ENCODE data around the gene AUTS2.
"Not testable (repeated sequence)": the region's sequence is repeated elsewhere in the genome, so short reads cannot be mapped to it uniquely, and the experiment has no call there.

AUTS2 gene

DNA sequence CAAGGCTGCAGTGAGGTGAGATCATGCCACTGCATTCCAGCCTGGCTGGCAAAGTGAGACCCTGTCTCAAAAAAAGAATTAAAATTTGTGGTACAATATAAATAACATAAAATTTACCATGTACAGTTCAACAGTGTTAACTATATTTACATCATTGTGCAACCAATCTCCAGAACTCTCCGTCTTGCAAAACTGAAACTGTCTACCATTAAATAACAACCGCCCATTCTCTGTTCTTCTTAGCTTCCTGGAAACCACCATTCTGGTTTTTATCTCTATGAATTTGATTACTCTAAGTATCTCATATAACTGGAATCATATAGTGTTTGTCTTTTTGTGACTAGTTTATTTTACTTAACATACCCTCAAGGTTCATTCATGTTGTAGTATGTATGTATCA, 167.6 kb downstream of the AUTS2 start:
- DNase-seq = no peak

DNA sequence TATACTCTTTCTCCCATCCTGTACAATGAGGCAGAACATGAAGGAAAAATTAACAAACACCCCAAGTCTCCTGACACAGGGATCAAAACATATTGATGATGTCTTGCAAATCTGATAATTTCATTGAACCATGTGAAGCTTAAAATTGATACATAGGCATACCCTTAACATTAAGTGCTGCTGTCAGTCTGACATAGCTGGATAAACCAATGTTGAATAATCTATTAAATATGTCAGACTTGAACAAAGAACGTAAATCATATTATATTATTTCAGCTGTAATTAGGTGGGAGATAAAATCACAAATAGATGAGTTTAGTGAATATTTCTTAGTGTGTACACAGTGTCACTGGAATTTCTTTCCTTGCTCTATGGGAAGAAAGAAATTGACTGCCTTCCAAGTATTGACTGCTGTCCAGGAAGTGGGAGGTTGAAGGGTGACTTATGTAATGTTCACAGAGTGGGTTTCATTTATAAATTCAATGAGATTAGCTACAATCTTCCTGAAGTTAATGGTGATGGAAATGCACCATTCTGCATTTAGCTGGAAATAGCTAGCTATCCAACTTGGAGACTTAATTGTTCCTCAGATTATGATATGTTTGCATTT, 170.8 kb downstream of the AUTS2 start:
- DNase-seq = no peak

DNA sequence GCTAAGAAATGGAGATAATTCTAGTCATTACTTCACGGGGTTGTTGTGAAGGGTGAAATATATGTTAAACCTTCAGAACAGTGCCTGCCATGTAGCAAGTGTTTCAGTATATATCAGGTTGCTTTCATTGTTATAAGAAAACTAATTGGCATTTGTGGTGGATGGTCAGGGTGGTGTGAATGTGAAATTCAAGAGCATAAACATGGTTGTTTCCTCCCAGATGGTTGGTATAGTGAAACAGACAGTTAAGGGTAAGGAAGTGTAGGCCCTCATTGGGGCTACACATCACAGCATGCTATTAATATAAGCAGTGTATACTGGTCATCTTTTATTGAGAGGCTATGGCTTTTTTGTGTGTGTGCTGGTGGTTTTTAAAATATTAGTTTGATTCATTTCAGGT, 171.6 kb downstream of the AUTS2 start:
- no peak for DNase-seq

DNA sequence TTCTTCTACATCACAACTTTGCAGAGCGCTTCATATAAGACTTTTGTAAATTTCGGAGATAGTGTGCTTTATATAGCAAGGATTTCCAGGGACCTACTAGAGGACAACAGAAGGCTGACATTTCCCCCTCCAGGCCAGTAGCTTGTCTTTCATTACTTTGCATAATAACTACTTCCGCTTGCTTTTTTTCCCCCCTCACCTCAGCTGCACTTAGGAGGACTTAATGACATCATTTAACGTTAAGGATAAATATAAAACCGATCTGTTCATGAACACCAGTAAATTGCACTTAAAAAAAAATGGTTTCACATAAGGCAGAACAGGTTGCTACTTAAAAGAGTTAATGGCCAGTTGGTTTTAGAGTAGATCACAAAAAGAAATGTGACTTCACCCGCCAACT, 172.3 kb downstream of the AUTS2 start:
- no peak for DNase-seq

DNA sequence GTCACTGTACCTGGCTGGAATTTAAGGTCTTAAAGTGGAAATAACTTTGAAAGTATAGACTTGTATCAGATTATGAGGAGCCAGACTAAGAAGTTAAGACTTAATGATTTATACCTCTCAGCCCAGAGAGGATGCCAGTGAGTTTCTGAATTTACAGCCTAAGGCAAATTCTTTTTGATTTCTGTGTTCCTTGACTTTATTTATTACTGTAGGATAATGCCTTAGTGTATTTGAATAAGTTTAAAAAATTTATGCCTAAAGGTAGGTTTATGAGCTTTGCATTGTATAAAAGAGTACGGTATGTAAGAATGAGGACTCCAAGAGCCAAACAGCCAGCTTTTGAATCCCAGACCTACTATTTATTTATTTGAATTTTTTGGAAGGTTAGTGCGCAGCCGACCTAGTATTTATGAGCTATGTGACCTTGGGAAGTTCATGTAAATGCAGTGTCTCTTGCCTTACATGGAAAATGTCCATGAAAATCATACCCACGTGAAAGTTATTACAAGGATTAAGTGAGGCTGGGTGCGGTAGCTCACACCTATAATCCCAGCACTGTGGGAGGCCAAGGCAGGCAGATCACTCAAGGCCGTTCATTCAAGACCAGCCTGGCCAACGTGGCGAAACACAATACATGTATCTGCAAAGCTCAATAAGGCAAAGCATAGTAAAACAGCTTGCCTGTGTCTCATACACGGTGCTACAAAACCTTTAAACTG, 174.6 kb downstream of the AUTS2 start:
- DNase-seq = no peak

DNA sequence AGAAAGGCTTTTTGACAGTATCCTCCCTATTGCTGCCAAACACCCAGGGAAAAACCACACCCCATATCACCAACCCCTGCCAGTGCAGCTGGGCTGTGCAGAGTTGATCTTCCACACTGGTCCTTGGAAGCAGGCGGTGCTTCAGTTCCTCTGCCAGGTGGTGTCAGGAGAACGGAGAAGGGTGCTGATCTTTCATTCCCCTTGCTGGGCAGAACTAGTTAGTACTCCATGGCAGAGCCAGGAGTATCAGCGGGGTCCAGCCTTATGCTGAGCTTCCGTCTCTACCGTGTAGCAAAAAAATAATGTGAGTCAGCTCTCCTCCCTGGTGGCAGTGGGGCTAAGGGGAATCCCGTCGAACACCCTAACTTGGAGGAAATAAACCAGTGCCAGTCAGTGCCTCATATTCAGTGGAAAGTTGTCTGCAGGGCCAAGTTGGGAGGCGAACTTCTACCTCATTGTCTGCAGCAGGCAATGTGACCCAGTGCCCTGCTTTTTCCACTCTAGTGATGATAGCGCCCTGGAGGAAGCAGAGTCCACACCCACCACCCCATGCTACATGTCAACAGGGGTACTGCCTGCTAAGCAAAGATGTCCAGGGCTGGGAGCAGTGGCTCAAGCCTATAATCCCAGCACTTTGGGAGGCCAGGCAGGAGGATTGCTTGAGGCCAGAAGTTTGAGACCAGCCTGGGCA, 175.4 kb downstream of the AUTS2 start:
- DNase-seq = no peak

DNA sequence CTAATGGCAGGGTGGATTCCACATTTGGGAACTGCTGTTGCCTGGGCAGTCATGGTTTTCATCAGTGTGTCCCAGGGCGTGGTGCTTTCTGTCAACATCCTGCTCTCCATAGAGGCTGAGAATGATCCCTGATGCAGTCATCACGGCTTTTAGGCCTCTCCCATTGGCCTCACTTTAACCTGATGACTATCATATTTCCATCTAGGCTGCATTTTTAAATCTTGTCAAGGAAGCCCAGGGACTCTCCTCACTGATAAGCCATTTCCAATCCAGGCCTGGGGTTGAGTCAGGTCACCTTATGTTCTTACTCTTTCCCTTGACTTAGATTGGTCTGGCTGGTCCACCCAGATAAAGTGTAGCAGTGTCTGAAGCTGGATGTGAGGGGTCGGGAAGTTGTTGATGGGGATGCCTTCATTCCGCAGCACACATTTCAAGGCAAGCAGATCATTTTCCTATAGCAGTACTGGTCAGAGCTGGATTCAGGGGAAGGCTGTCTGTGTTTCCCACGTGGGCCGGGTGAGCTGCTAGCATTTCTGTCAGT, 177.0 kb downstream of the AUTS2 start:
- DNase-seq = no peak

DNA sequence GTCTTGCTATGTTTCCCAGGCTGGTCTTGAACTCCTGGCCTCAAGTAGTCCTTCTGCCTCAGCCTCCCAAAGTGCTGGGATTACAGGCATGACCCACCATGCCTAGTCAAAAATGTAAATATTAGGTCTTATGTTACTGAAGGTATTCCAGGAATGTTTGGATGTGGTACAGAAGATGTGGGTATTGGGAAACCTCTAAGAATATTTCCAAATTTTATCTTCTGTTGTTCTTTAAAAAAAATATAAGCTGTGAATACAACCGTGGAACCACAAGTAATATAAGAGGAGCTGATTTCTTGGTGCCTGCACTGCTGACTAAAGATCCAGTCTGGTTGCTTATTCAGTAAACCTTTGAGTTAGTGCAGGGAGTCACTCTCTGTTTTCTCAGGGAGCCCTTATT, 178.3 kb downstream of the AUTS2 start:
- DNase-seq = no peak

DNA sequence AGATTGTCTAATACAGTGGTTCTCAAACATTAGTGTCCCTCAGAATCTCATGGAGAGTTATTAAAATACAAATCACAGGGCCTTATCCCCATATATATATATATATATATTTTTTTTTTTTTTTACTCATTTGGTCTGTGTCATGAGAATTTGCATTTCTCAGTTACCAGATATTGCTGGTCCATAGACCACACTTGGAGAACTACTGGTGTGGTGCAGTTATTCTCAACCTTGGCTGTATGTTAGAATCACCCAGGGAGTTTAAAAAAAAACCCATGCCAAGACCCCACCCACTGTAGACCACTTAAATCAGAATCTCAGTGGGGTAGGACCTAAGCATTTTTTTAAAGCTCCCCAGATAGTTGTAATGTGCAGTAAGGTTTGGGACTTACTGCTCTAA, 179.9 kb downstream of the AUTS2 start:
- DNase-seq = no peak

DNA sequence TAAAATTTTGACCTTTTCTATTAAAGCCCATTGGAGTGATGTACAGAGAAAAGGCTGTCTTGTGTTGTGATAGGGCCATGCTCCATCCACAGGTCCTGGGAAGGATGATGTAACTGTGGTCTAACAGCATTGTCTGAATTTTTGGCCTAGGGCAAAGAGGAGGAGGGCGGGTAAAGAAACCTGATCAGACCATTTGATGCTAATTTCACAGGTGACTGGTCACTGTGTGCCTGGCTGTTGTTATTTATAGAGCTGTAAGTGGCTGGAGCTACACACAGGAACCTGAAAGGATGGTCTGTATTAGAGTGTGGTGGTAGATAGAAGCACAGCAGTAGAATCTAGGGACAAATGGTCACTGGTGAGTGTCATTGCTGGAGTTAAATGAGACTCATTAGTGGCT, 182.1 kb downstream of the AUTS2 start:
- no peak for DNase-seq

DNA sequence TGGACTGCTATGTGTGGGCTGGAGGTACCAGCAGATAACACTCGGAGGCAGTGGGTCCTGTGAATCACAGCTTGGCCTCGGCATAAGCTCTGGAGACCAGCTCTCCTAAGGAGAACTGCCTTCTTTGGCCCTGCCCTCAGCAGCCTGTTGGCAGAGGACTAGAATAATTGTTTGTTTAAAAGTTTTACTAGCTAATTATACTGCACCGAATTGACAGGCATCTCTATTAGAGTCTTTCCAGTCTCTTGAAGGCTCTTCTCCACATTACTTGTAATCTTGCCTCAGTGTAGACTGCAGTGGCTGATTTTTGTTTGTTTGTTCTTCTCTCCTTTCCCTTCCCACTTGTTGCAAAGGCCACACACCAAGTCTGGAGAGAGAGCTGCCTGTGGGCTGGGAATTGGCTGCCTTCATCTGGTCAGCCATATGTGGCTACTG, 183.2 kb downstream of the AUTS2 start:
- no peak for DNase-seq

DNA sequence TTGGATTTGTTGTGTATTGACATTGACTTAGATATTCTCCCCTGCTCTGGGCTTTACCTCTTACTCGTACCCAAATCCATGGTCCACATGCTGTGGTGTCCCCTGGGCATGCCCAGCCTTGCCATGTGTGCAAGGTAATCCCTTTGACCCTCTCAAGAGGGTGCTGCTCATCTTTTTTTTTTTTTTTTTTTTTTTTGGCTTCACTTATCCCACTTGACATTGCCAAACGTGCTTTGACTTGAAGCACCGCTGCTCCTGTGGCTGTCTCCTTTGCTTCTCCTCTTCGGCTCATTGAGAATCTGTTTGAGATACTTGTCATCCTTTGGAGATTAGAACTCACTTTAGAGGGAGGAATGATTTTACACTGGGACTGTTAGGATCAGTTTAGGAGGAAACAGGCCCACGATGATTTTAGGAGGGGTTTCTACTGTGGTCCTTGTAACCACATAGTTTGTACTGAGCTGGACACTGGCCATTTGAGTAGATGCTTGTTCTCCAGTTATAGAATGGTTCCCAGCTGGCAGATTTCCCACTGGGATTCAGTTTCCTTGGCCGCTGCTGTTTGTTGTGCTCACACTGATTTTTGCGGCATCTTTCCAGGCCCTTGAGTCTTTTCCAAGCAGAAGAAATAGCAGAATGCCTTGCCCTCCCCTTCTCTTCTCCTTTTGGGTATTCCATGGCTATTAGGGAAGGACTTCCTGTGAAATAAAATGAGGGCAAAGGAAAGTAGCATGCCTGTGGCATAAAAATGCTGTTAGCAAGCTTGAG, 184.8 kb downstream of the AUTS2 start:
- DNase-seq = no peak

DNA sequence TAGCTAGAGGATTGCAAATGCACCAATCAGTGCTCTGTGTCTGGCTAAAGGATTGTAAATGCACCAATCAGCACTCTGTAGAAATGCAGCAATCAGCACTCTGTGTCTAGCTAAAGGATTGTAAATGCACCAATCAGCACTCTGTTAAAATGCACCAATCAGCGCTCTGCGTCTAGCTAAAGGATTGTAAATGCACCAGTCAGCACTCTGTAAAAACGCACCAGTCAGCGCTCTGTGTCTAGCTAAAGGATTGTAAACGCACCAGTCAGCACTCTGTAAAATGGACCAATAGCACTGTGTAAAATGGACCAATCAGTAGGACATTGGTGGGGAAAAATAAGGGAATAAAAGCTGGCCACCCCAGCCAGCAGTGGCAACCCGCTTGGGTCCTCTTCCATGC, 187.9 kb downstream of the AUTS2 start:
- DNase-seq = not testable (repeated sequence)

DNA sequence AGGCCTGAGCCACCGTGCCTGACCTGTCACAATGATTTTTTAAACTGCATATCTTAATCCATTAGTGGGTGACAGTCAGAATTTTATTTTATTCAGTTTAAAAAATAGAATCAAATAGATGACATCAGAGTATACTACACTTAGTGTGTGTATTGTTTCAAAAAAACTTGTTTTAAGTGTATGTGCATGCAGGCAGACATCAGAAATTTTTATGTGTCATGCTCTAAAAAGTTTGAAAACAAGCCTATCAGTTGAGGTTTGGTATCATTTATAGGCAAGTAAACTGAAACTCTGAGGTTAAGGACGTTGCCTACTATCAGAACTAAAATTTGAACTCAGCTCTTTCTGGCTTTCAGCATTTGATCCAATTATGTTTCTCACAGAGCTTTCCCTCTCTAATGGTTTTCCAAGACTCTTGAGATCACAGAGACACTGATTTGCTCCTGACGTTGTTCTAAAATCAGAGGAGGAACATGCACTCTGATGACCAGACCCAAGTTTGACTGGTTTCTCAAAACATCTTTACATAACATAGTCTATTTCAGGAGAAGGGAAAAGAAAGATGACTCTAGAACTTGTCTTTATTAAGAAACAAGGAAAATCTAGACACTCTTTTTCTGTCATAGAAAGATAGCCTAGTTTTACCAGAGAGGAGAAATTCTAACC, 188.6 kb downstream of the AUTS2 start:
- DNase-seq = no peak

DNA sequence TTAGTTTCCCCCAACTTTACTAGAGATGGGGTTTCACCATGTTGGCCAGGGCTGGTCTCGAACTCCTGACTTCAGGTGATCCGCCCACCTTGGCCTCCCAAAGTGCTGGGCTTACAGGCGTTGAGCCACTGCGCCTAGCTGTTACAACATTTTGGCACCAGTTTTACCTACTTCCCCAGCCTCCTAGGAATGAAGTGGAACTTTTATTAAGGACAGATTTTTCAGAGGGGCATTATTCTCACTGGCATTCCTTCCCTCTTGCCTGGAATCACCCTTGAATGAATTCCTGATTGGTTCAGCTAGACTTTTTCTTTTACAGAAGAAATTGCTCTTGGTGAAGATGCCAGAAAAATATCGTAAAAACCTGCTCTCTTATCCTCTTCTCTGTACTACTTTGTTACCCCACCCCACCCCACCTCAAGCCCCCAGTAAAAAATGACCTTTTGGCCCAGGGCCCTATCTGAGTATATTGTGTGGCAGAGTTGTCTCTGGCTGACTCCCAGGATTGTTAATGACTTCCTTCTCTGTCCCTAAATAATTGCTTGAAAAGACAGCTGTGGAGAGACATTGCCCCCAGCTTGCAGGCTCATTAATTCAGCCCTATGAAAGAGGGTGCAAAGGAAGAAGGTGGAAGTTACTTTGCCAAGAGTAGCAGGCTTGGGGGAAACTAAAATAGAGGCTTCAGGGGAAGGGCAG, 189.6 kb downstream of the AUTS2 start:
- no peak for DNase-seq

DNA sequence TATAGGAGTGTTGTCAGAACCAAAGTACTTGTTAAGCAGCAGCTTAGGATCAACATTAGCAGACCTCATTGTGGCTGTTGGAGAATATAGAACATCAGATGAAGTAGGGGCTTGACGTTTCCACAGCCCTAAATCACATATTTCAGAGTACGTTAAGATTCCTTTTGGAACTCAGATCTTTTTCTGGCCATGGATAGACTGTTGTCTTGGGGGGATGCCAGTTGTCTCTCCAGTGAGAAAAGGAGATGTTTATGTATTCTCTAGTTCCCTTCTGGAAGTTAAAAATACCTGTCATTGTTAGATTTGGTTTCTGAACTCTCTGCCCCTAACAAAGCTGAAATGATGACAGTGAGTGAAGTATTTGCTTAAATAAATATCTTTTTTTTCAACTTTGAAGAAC, 191.3 kb downstream of the AUTS2 start:
- no peak for DNase-seq

DNA sequence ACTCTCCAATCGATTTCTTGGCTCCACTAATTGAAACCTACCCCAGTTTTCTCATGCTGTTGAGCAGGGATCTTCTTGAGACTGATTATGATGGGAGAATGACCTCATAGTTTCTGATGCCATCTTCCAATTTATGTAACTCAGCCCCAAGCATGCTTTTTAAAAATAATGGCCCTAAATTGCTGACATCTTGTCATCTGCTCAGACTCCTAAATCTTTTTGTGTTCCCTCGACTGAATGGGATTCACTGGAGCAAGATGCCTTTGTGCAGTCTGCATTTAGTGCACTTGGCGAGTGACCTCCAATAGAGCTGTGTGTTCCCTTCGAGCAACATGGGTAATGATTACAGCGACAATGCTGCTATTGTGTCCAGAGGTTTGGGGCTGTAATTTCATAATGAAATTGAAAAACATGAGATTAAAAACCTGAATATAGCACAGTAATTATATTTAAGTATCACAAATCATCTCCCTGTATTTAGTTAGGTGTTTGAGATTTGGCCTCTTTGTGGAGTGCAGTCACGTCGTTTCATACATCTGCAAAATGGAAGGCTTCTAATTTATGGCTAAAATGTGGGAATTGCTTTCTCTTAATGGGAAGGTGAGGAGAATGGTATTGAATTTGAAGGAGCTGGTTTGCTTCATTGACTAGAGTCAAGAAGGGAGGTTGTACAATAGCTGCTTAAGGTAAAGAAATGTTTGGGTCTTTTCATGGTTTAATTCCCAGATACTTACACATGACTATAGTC, 192.9 kb downstream of the AUTS2 start:
- no peak for DNase-seq

DNA sequence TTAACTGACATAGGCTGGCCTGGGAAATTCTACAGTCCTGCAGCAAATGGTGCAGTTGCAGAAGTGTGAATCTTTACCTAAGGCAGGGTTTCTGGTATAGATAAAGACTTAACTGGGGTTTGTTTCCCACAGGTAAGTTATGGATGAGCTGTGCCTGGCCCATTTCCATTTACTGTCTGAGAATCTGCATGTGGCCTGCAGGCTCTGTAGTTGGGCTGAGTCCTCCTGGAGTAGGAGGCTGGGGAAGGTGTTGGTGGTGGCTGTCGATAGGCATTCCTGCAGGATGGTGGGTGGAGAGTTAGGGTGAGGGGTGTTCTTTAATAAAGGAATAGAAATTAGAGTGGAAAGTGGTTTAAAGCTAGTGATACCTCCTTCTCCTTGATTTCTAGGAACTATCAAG, 193.5 kb downstream of the AUTS2 start:
- no peak for DNase-seq

DNA sequence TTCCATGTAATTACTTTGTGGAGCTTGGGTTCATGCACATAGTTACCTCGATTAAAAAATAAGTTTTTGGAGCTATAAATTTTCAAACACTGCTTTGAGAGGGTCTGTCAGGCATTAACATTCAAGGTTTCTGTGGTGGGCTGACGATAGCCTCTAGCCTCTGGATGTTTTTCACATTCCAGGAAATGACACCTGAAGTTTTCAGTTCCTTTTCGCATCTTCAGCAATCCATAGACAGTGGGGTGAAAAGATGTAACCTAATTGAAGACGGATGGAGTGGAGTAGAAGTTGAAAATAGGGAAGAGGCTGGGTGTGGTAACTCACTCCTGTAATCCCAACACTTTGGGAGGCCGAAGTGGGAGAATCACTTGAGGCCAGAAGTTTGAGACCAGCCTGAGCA, 197.7 kb downstream of the AUTS2 start:
- no peak for DNase-seq

DNA sequence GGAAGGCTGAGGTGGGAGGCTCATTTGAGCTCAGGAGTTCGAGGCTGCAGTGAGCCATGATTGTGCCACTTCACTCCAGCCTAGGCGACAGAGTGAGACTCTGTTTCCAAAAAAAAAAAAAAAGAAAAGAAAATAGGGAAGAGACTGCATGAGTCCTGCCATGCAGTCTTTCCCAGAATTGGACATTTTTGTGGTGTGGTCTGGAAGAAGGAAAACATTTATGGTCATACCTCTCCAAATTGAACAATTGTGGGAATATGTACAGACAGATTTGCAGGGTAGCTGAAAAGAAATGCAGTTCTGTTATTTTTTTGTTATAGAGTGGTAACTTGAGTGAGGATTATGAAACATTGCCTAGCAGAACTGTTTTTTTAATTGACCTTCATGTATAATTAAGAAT, 198.1 kb downstream of the AUTS2 start:
- DNase-seq = no peak

DNA sequence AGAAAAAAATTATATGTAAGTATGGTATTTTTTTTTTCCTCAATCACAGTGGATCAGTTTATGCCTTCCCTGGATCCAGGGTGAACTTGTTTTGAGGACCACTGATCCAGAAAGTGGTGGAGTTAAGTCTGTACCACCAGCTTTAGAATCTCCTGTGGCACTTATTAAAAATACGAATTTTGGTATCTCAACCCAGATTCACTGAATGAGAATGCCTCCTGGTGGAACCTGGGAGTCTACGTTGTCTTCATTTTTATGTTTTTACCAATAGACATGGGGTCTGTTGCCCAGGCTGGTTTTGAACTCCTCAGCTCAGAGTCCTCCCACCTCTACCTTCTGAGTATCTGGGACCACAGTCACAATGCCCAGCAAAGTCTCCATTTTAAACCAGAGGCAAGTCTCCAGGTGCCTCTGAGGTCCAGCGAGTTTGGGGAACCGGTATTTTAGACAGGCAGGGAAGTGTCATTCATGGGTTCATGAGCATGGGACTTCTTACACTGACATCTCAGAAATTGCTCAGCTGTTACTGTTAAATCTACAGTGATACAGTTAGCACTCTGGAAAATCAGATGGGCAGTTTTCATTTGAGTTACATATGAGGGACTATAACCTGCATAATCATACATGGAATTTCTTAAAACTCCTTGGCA, 200.9 kb downstream of the AUTS2 start:
- no peak for DNase-seq
